Vagina (tissue), 2 donors: ENCODE results near the gene COX10. TPM values are rescaled to one million over a fixed set of nuclear protein-coding genes. Genes with fewer than 3 reads are reported as not detected.
A peak's percentile ranks its signal among the peaks of the same experiment; 100 is the strongest.

Source experiments
- DNase-seq, 2 donors: peaks; one replicate each; pipeline ENCODE4 v3.0.0-alpha.2; 2017; ENCODE audit errors: extremely low spot score in 2 of 2
- H3K27ac ChIP-seq: fragments of 200-600 bp; sonication (generic); one replicate; pipeline ENCODE4 v1.5.1; 2019
- H3K27me3 ChIP-seq: fragments of 200-600 bp; sonication (generic); one replicate; pipeline ENCODE4 v1.5.1; 2019
- H3K36me3 ChIP-seq, 2 donors: fragments of 200-600 bp; sonication (generic); one replicate each; pipeline ENCODE4 v1.5.1; 2017 to 2019
- H3K4me1 ChIP-seq: fragments of 200-600 bp; sonication (generic); one replicate; pipeline ENCODE4 v1.5.1; 2019
- H3K4me3 ChIP-seq, 2 donors: fragments of 200-600 bp; sonication (generic); 1 replicate in 1 of 2; 2 replicates in 1 of 2; pipeline ENCODE4 v1.5.1; 2016 to 2019
- H3K9me3 ChIP-seq: fragments of 200-600 bp; sonication (generic); one replicate; pipeline ENCODE4 v1.5.1; 2019
- CTCF ChIP-seq, 3 experiments: fragments of 450-650 bp in 2 of 3; fragments of 200-600 bp in 1 of 3; sonication (generic) in 1 of 3; IDR thresholded peaks; one replicate each; pipeline ENCODE4 v1.5.1; 2017 to 2019; ENCODE audit warnings: antibody characterized with exemption in 3 of 3, mild to moderate bottlenecking in 2 of 3, moderate library complexity in 2 of 3
- POLR2A ChIP-seq, 2 donors: fragments of 450-650 bp; IDR thresholded peaks; one replicate each; pipeline ENCODE4 v1.6.1; 2017; ENCODE audit warnings: antibody characterized with exemption in 2 of 2, mild to moderate bottlenecking in 2 of 2, moderate library complexity in 2 of 2
- POLR2AphosphoS5 ChIP-seq, 2 donors: sonication (generic); formaldehyde crosslinking; IDR thresholded peaks; one replicate each; pipeline ENCODE4 v1.9.0; 2017; ENCODE audit warnings: antibody characterized with exemption in 2 of 2, mild to moderate bottlenecking in 2 of 2, low read depth in 1 of 2; ENCODE audit not compliant: insufficient read depth in 1 of 2
- intact Hi-C: fragments of 100-400 bp; cut with DNase I; formaldehyde crosslinking; loops from one replicate; pipeline ENCODE4 v1.15.1; 2023
- total RNA-seq: library from RNA; depleted of rRNA; stranded (reverse); fragments of >200 nt; gene quantifications from one replicate; pipeline ENCODE4 v1.2.3, GENCODE V29; 2016

Gene COX10
- total RNA-seq, 1 donor from 2014 or later = 27.5 TPM

GRCh38 chr17:14197586-14197985 is 128.3 kb downstream of the COX10 start:
- Histone ChIP-seq H3K9me3 (no peaks in the 10 kb centered on the region), H3K4me1 (peaks cover 26% of the 10 kb centered on the region), H3K27ac (no peak overlapping the region), H3K4me3 (no peak overlapping the region), H3K36me3 (no peaks in the 10 kb centered on the region), H3K27me3 (no peaks in the 10 kb centered on the region)
- TF ChIP-seq POLR2A (IDR thresholded peaks at IDR 0.05) (no peak), POLR2AphosphoS5 (IDR thresholded peaks at IDR 0.05; ENCODE audit: insufficient read depth in 1 of 2, low read depth in 1 of 2) (no peak), CTCF (IDR thresholded peaks at IDR 0.05) (no peak)
- DNase-seq = no peak
- intact Hi-C loops = no loop called here

GRCh38 chr17:14198013-14198412 is 128.7 kb downstream of the COX10 start:
- intact Hi-C loops = no loop called here
- H3K4me1 ChIP-seq = peaks cover 26% of the 10 kb centered on the region
- H3K27me3 ChIP-seq = no peaks in the 10 kb centered on the region
- no peak overlapping the region for H3K27ac ChIP-seq
- H3K9me3 ChIP-seq = no peaks in the 10 kb centered on the region
- no peaks in the 10 kb centered on the region for H3K36me3 ChIP-seq
- no peak for DNase-seq
- no peak for TF ChIP-seq CTCF (IDR thresholded peaks at IDR 0.05)
- no peak for TF ChIP-seq POLR2AphosphoS5 (IDR thresholded peaks at IDR 0.05; ENCODE audit: insufficient read depth in 1 of 2, low read depth in 1 of 2)
- no peak for TF ChIP-seq POLR2A (IDR thresholded peaks at IDR 0.05)
- H3K4me3 ChIP-seq = no peak overlapping the region

GRCh38 chr17:14198575-14198974 is 129.3 kb downstream of the COX10 start:
- intact Hi-C loops = no loop called here

GRCh38 chr17:14199601-14200000 is 130.3 kb downstream of the COX10 start:
- no peak overlapping the region for H3K4me3 ChIP-seq
- H3K27ac ChIP-seq = no peak overlapping the region
- H3K4me1 ChIP-seq = peaks cover 26% of the 10 kb centered on the region
- H3K36me3 ChIP-seq = no peaks in the 10 kb centered on the region
- no peak for DNase-seq
- H3K9me3 ChIP-seq = no peaks in the 10 kb centered on the region
- TF ChIP-seq POLR2AphosphoS5 (IDR thresholded peaks at IDR 0.05; ENCODE audit: insufficient read depth in 1 of 2, low read depth in 1 of 2) = no peak
- no peak for TF ChIP-seq CTCF (IDR thresholded peaks at IDR 0.05)
- no peak for TF ChIP-seq POLR2A (IDR thresholded peaks at IDR 0.05)
- intact Hi-C loops = no loop called here
- no peaks in the 10 kb centered on the region for H3K27me3 ChIP-seq

More at GRCh38 chr17:14198575-14198974, 129.3 kb downstream of the COX10 start:
- Histone ChIP-seq H3K4me3 (no peak overlapping the region), H3K4me1 (peaks cover 26% of the 10 kb centered on the region), H3K27ac (no peak overlapping the region), H3K36me3 (no peaks in the 10 kb centered on the region), H3K27me3 (no peaks in the 10 kb centered on the region), H3K9me3 (no peaks in the 10 kb centered on the region)
- no peak for DNase-seq
- no peak for TF ChIP-seq CTCF (IDR thresholded peaks at IDR 0.05)
- TF ChIP-seq POLR2A (IDR thresholded peaks at IDR 0.05) = no peak
- TF ChIP-seq POLR2AphosphoS5 (IDR thresholded peaks at IDR 0.05; ENCODE audit: insufficient read depth in 1 of 2, low read depth in 1 of 2) = no peak

- DNase-seq = no peak
- H3K9me3 ChIP-seq = no peaks in the 10 kb centered on the region
- H3K4me1 ChIP-seq = peaks cover 26% of the 10 kb centered on the region
- H3K36me3 ChIP-seq = no peaks in the 10 kb centered on the region
- H3K27ac ChIP-seq = peak overlapping the region; percentile 61
- no peak overlapping the region for H3K4me3 ChIP-seq
- TF ChIP-seq POLR2A (IDR thresholded peaks at IDR 0.05) = no peak
- no peak for TF ChIP-seq CTCF (IDR thresholded peaks at IDR 0.05)
- no peak for TF ChIP-seq POLR2AphosphoS5 (IDR thresholded peaks at IDR 0.05; ENCODE audit: insufficient read depth in 1 of 2, low read depth in 1 of 2)
- no peaks in the 10 kb centered on the region for H3K27me3 ChIP-seq
- intact Hi-C loops = no loop called here
Observed at GRCh38 chr17:14200354-14200753, 131.1 kb downstream of the COX10 start.
